H1 (cell line): ENCODE data around the gene PCNX1. TPM values are rescaled to one million over a fixed set of nuclear protein-coding genes. Genes with fewer than 3 reads are reported as not detected.

ENCODE experiments used
- CTCF ChIA-PET: fragments of 300-600 bp; sonication (Branson Sonifier 250); formaldehyde crosslinking; loops from one replicate; lab custom pipeline; 2021; ENCODE audit not compliant: partially characterized antibody; lab: Charles Lee
- POLR2A ChIA-PET: fragments of 300-600 bp; sonication (Branson Sonifier 250); formaldehyde crosslinking; loops from one replicate; lab custom pipeline; 2021; ENCODE audit warnings: inconsistent platforms; ENCODE audit not compliant: partially characterized antibody; lab: Charles Lee
- DNase-seq, 2 experiments: peaks; one replicate each; pipeline versions ENCODE4 v3.0.0 to v3.0.0-alpha.2; 2010 to 2022; ENCODE audit warnings: low spot score in 2 of 2, low read depth in 1 of 2, mixed read lengths in 1 of 2
- FAIRE-seq: peaks from 2 replicates; lab custom pipeline; 2011; peaks lifted over from hg19 to GRCh38; lab: Jason Lieb, UNC
- H2AFZ ChIP-seq: 2 replicates; pipeline ENCODE4 v1.8.1; 2012; ENCODE audit warnings: low read length, inconsistent platforms
- H2AK5ac ChIP-seq: 2 replicates; pipeline ENCODE4 v1.6.1; 2013; ENCODE audit warnings: low read depth, low read length
- H2BK120ac ChIP-seq: replicated peaks from 2 replicates; pipeline ENCODE3; 2013; ENCODE audit warnings: low read depth, low read length, inconsistent platforms
- H2BK12ac ChIP-seq: 2 replicates; pipeline ENCODE4 v1.6.1; 2013; ENCODE audit warnings: low read depth, low read length
- H2BK15ac ChIP-seq: 2 replicates; pipeline ENCODE4 v1.6.1; 2013; ENCODE audit warnings: low read length
- H2BK20ac ChIP-seq: 2 replicates; pipeline ENCODE4 v1.6.1; 2013; ENCODE audit warnings: low read length
- H2BK5ac ChIP-seq: 2 replicates; pipeline ENCODE4 v1.6.1; 2013; ENCODE audit warnings: low read depth, low read length
- H3K14ac ChIP-seq: 2 replicates; pipeline ENCODE4 v1.6.1; 2013; ENCODE audit warnings: inconsistent platforms; ENCODE audit not compliant: insufficient read length
- H3K18ac ChIP-seq: 2 replicates; pipeline ENCODE4 v1.6.1; 2013; ENCODE audit warnings: low read length; ENCODE audit errors: extremely low read depth
- H3K23ac ChIP-seq: 2 replicates; pipeline ENCODE4 v1.6.1; 2013; ENCODE audit warnings: inconsistent platforms; ENCODE audit not compliant: insufficient read length
- H3K23me2 ChIP-seq: 2 replicates; pipeline ENCODE4 v1.6.1; 2013; ENCODE audit warnings: low read depth, low read length
- H3K27ac ChIP-seq: 2 replicates; pipeline ENCODE4 v1.6.1; 2011; ENCODE audit warnings: low read depth, low read length, inconsistent platforms
- H3K27me3 ChIP-seq, 4 experiments: replicated peaks in 1 of 4; 1 replicate in 1 of 4; 2 replicates in 3 of 4; pipeline versions ENCODE4 v1.6.1 to v1.8.1; 2011 to 2013; ENCODE audit warnings: low read length in 3 of 4, mild to moderate bottlenecking in 3 of 4, inconsistent platforms in 2 of 4, mixed read lengths in 2 of 4, moderate library complexity in 1 of 4; ENCODE audit not compliant: control insufficient read depth in 3 of 4, insufficient read depth in 3 of 4; ENCODE audit errors: extremely low read depth in 1 of 4
- H3K36me3 ChIP-seq, 4 experiments: 2 replicates each; pipeline versions ENCODE4 v1.6.1 to v1.8.1; 2011 to 2013; ENCODE audit warnings: mild to moderate bottlenecking in 4 of 4, low read length in 3 of 4, moderate library complexity in 2 of 4, control low read depth in 1 of 4, inconsistent platforms in 1 of 4; ENCODE audit not compliant: insufficient read depth in 4 of 4, control insufficient read depth in 2 of 4
- H3K4ac ChIP-seq: replicated peaks from 2 replicates; pipeline ENCODE3; 2013; ENCODE audit warnings: low read length, low read depth, mixed read lengths, inconsistent platforms; ENCODE audit not compliant: insufficient read length
- H3K4me1 ChIP-seq, 4 experiments: replicated peaks in 1 of 4; 1 replicate in 1 of 4; 2 replicates in 3 of 4; pipeline versions ENCODE4 v1.6.1 to v1.8.1; 2011 to 2013; ENCODE audit warnings: low read length in 3 of 4, inconsistent platforms in 2 of 4, mixed read lengths in 1 of 4; ENCODE audit not compliant: insufficient read depth in 4 of 4, control insufficient read depth in 3 of 4
- H3K4me2 ChIP-seq, 2 experiments: 2 replicates each; pipeline versions ENCODE4 v1.6.1 to v1.8.1; 2011 to 2013; ENCODE audit warnings: low read depth in 2 of 2, low read length in 2 of 2, control low read depth in 1 of 2, inconsistent platforms in 1 of 2, mild to moderate bottlenecking in 1 of 2; ENCODE audit not compliant: insufficient read depth in 1 of 2
- H3K4me3 ChIP-seq, 4 experiments: fragments of 200-600, 300-600 bp in 1 of 4; sonication (generic), shearing (Covaris generic), sonication (Bioruptor Twin) in 1 of 4; 2 replicates each; pipeline versions ENCODE4 v1.5.1 to v1.8.1; 2011 to 2016; ENCODE audit warnings: low read length in 4 of 4, low read depth in 3 of 4, control low read depth in 2 of 4, inconsistent platforms in 2 of 4, mild to moderate bottlenecking in 2 of 4, mixed read lengths in 1 of 4, moderate library complexity in 1 of 4; ENCODE audit not compliant: insufficient read depth in 2 of 4; ENCODE audit errors: extremely low read depth in 1 of 4
- H3K56ac ChIP-seq: replicated peaks from 2 replicates; pipeline ENCODE3; 2013; ENCODE audit warnings: low read depth, mild to moderate bottlenecking, mixed read lengths, low read length, inconsistent platforms; ENCODE audit not compliant: insufficient read length
- H3K79me1 ChIP-seq: 2 replicates; pipeline ENCODE4 v1.6.1; 2013; ENCODE audit warnings: low read depth, low read length, control low read depth
- H3K79me2 ChIP-seq, 2 experiments: 2 replicates each; pipeline versions ENCODE4 v1.6.1 to v1.8.1; 2012 to 2013; ENCODE audit warnings: low read length in 2 of 2, mild to moderate bottlenecking in 2 of 2, inconsistent platforms in 1 of 2; ENCODE audit not compliant: insufficient read depth in 2 of 2, control insufficient read depth in 1 of 2
- H3K9ac ChIP-seq, 4 experiments: replicated peaks in 1 of 4; 1 replicate in 1 of 4; 2 replicates in 3 of 4; pipeline versions ENCODE4 v1.6.1 to v1.8.1; 2011 to 2013; ENCODE audit warnings: low read depth in 3 of 4, low read length in 3 of 4, control low read depth in 2 of 4, mild to moderate bottlenecking in 2 of 4, moderate library complexity in 2 of 4, inconsistent platforms in 1 of 4; ENCODE audit errors: extremely low read depth in 1 of 4
- H3K9me3 ChIP-seq, 2 experiments: 2 replicates each; pipeline versions ENCODE4 v1.6.1 to v1.8.1; 2012 to 2013; ENCODE audit warnings: mild to moderate bottlenecking in 2 of 2, moderate library complexity in 2 of 2, control low read depth in 1 of 2, inconsistent platforms in 1 of 2, low read depth in 1 of 2, low read length in 1 of 2, mixed read lengths in 1 of 2; ENCODE audit not compliant: insufficient read depth in 2 of 2
- H4K20me1 ChIP-seq, 2 experiments: replicated peaks in 1 of 2; 2 replicates each; pipeline versions ENCODE3 to v1.8.1; 2011 to 2013; ENCODE audit warnings: inconsistent platforms in 2 of 2, low read length in 2 of 2, mild to moderate bottlenecking in 1 of 2; ENCODE audit not compliant: insufficient read depth in 2 of 2, control insufficient read depth in 1 of 2
- H4K5ac ChIP-seq: 2 replicates; pipeline ENCODE4 v1.6.1; 2013; ENCODE audit warnings: low read length, low read depth, mixed read lengths, inconsistent platforms; ENCODE audit not compliant: insufficient read length
- H4K8ac ChIP-seq: 2 replicates; pipeline ENCODE4 v1.8.0; 2013; ENCODE audit warnings: mild to moderate bottlenecking, moderate library complexity, low read length, inconsistent platforms; ENCODE audit not compliant: insufficient read depth; ENCODE audit errors: extremely low read depth
- H4K91ac ChIP-seq: replicated peaks from 2 replicates; pipeline ENCODE3; 2013; ENCODE audit warnings: low read length, mixed read lengths, inconsistent platforms; ENCODE audit not compliant: insufficient read length
- ATF2 ChIP-seq: IDR thresholded peaks from 2 replicates; pipeline ENCODE4 v1.6.1; 2012; ENCODE audit warnings: low read length, inconsistent platforms
- CBX8 ChIP-seq: fragments of 300-800, 300-1000 bp; sonication (generic); IDR thresholded peaks from 2 replicates; pipeline ENCODE4 v1.7.1; 2016; ENCODE audit warnings: low read depth, low read length, borderline replicate concordance
- CHD2 ChIP-seq: IDR thresholded peaks from 2 replicates; pipeline ENCODE4 v1.6.1; 2012; ENCODE audit warnings: low read length, improper control_type of control experiment
- CREB1 ChIP-seq: IDR thresholded peaks from 2 replicates; pipeline ENCODE4 v1.6.1; 2012; ENCODE audit warnings: inconsistent platforms
- CTCF ChIP-seq, 3 experiments: IDR thresholded peaks; 1 replicate in 2 of 3; 2 replicates in 1 of 3; pipeline versions ENCODE4 v1.5.1 to v1.6.1; 2011; ENCODE audit warnings: low read length in 3 of 3, mild to moderate bottlenecking in 3 of 3, inconsistent platforms in 2 of 3, low read depth in 1 of 3, moderate library complexity in 1 of 3; ENCODE audit not compliant: insufficient read depth in 1 of 3; ENCODE audit errors: control extremely low read depth in 1 of 3
- KDM4A ChIP-seq: IDR thresholded peaks from one replicate; pipeline ENCODE4 v1.7.1; 2012; ENCODE audit warnings: low read depth, mild to moderate bottlenecking, moderate library complexity, low read length, inconsistent platforms; ENCODE audit not compliant: severe bottlenecking
- NRF1 ChIP-seq: IDR thresholded peaks from 2 replicates; pipeline ENCODE4 v1.6.1; 2011; ENCODE audit warnings: mild to moderate bottlenecking, low read depth, low read length, improper control_type of control experiment
- SIRT6 ChIP-seq: IDR thresholded peaks from one replicate; pipeline ENCODE4 v1.7.1; 2012; ENCODE audit warnings: low read length, inconsistent platforms
- TCF12 ChIP-seq: IDR thresholded peaks from 2 replicates; pipeline ENCODE4 v1.6.1; 2011; ENCODE audit warnings: low read depth, mild to moderate bottlenecking, low read length
- WGBS, 2 experiments: shearing (Covaris generic) in 1 of 2; methylation state at CpG; one replicate each; pipeline versions ENCODE4 v1.1.6 to v1.1.7; 2013 to 2015; ENCODE audit warnings: low lambda C conversion rate in 2 of 2, mixed read lengths in 2 of 2, inconsistent platforms in 1 of 2, low coverage in 1 of 2, missing lambda C conversion rate in 1 of 2; ENCODE audit not compliant: insufficient replicate concordance in 2 of 2, insufficient coverage in 1 of 2, insufficient read length in 1 of 2; ENCODE audit errors: extremely low coverage in 1 of 2, missing lambda C conversion rate in 1 of 2; 5-methylcytosine and 5-hydroxymethylcytosine counted together
- polyA plus RNA-seq, 7 experiments: library from polyadenylated mRNA; depleted of rRNA in 3 of 7; stranded (reverse) in 5 of 7; unstranded in 2 of 7; fragments of >200 nt in 5 of 7; fragments of 200-250 nt in 2 of 7; gene quantifications; 1 replicate in 5 of 7; 2 replicates in 1 of 7; 4 replicates in 1 of 7; pipeline versions ENCODE4 v1.2.1 to v1.2.3, GENCODE V29; 2011 to 2013; ENCODE audit warnings: missing spikeins in 2 of 7, mixed read lengths in 2 of 7
- total RNA-seq: library from RNA; stranded (reverse); fragmentation: NEBNext Ultra II Directional; extraction: Animal tissue kit (Norgen Biotek cat#: 25700); gene quantifications from 2 replicates; pipeline ENCODE4 v1.2.1, GENCODE V29; 2021

Gene PCNX1
- total and polyA plus RNA-seq, 2 of the 8 experiments (the other 6 are each of a cell fraction or from before 2014, with no cell fraction given), result 37.7 to 53.2 TPM

GRCh38 chr14:71031000-71031399 is 123.7 kb downstream of the PCNX1 start:
- no peak overlapping the region for H3K56ac ChIP-seq
- FAIRE-seq (no peak), DNase-seq (no peak)
- no peak overlapping the region for H4K5ac ChIP-seq
- H3K79me1 ChIP-seq, result no peaks in the 10 kb centered on the region
- peaks cover 0 to 1% (median 0%) of the 10 kb centered on the region in 4 experiments; a peak in 1 of 7 replicates for H3K27me3 ChIP-seq
- H2BK20ac ChIP-seq, result no peak overlapping the region
- 95% methylated on average over 1 of the region's 1 CpG; no CpG with 5 or more reads in 1 of the 2 experiments for WGBS, 2 experiments
- no peaks in the 10 kb centered on the region for H4K20me1 ChIP-seq
- no peak overlapping the region for H3K14ac ChIP-seq
- no peak overlapping the region for H2BK15ac ChIP-seq
- no peak overlapping the region for H4K91ac ChIP-seq
- no peak overlapping the region for H2AFZ ChIP-seq
- H3K27ac ChIP-seq, result no peak overlapping the region
- H3K18ac ChIP-seq, result no peak overlapping the region
- H3K4me3 ChIP-seq, result no peak overlapping the region
- no peak overlapping the region for H3K4ac ChIP-seq
- H3K9me3 ChIP-seq, result no peaks in the 10 kb centered on the region
- no peak overlapping the region for H2BK120ac ChIP-seq
- H3K36me3 ChIP-seq, result peaks cover 0 to 47% (median 16%) of the 10 kb centered on the region in 4 experiments; a peak in 7 of 8 replicates
- H4K8ac ChIP-seq, result no peak overlapping the region
- POLR2A ChIA-PET, result no interaction called here
- CTCF ChIA-PET, result interaction anchor here (0.6 to 1.4 kb wide), 4 partner anchors 19 to 1347 kb away, joined by 3 read pairs; no protein-coding TSS in a partner anchor
- H3K79me2 ChIP-seq, result no peaks in the 10 kb centered on the region
- H3K4me1 ChIP-seq, result no peaks in the 10 kb centered on the region
- no peak overlapping the region for H3K9ac ChIP-seq
- H2BK5ac ChIP-seq, result no peak overlapping the region
- no peaks in the 10 kb centered on the region for H3K23me2 ChIP-seq
- H2AK5ac ChIP-seq, result no peak overlapping the region
- TF ChIP-seq CTCF (IDR thresholded peaks at IDR 0.05; ENCODE audit: control extremely low read depth in 1 of 3, insufficient read depth in 1 of 3, low read depth in 1 of 3, low read length in 3 of 3) (no peak), CREB1 (no peak), SIRT6 (no peak), CBX8 (no peak), TCF12 (no peak), NRF1 (no peak), CHD2 (no peak), KDM4A (no peak), ATF2 (no peak)
- H3K4me2 ChIP-seq, result no peak overlapping the region
- no peak overlapping the region for H2BK12ac ChIP-seq
- no peak overlapping the region for H3K23ac ChIP-seq
